Loucy (cell line): ENCODE data around the gene APBB2.

Experiments
- H2AFZ ChIP-seq: fragments of 200-600 bp; sonication (generic); 2 replicates; pipeline ENCODE4 v1.6.0; 2016; ENCODE audit warnings: antibody characterized with exemption, mild to moderate bottlenecking, low read length, moderate library complexity
- H3F3A ChIP-seq: fragments of 200-600 bp; 2 replicates; pipeline ENCODE4 v1.6.0; 2016; ENCODE audit warnings: antibody characterized with exemption, low read depth, mild to moderate bottlenecking
- H3K27me3 ChIP-seq: fragments of 200-600 bp; sonication (generic); 2 replicates; pipeline ENCODE4 v1.6.1; 2014; ENCODE audit warnings: low read length, mild to moderate bottlenecking; ENCODE audit not compliant: insufficient read depth, poor library complexity, severe bottlenecking
- H3K36me3 ChIP-seq: fragments of 200-600 bp; sonication (generic); 2 replicates; pipeline ENCODE4 v1.6.1; 2016; ENCODE audit warnings: low read length; ENCODE audit not compliant: insufficient read depth
- H3K4me1 ChIP-seq: fragments of 200-600 bp; sonication (generic); 2 replicates; pipeline ENCODE4 v1.5.1; 2014; ENCODE audit warnings: low read length, mild to moderate bottlenecking; ENCODE audit not compliant: insufficient read depth, poor library complexity, severe bottlenecking
- H3K4me2 ChIP-seq: fragments of 200-600 bp; sonication (generic); 2 replicates; pipeline ENCODE4 v1.6.0; 2014; ENCODE audit warnings: antibody characterized with exemption, low read length, low read depth, mild to moderate bottlenecking; ENCODE audit not compliant: poor library complexity, severe bottlenecking
- H3K4me3 ChIP-seq: fragments of 200-600 bp; sonication (generic); 2 replicates; pipeline ENCODE4 v1.5.1; 2014; ENCODE audit warnings: low read length, mild to moderate bottlenecking, mixed read lengths; ENCODE audit not compliant: poor library complexity, severe bottlenecking
- H3K79me2 ChIP-seq: fragments of 200-600 bp; sonication (generic); 2 replicates; pipeline ENCODE4 v1.6.1; 2014; ENCODE audit warnings: low read length; ENCODE audit not compliant: insufficient read depth
- H3K9ac ChIP-seq: fragments of 200-600 bp; sonication (generic); 2 replicates; pipeline ENCODE4 v1.6.0; 2014; ENCODE audit warnings: mild to moderate bottlenecking, low read depth, low read length, moderate library complexity; ENCODE audit not compliant: poor library complexity, severe bottlenecking
- H3K9me2 ChIP-seq: fragments of 200-600 bp; sonication (generic); replicated peaks from 2 replicates; pipeline ENCODE4 v1.6.1; 2016; ENCODE audit warnings: low read depth, low read length, mixed read lengths
- H3K9me3 ChIP-seq: fragments of 200-600 bp; sonication (generic); 2 replicates; pipeline ENCODE4 v1.6.1; 2014; ENCODE audit warnings: mild to moderate bottlenecking, antibody characterized with exemption, low read length, low read depth; ENCODE audit not compliant: insufficient read depth
- H4K20me1 ChIP-seq: fragments of 200-600 bp; sonication (generic); 2 replicates; pipeline ENCODE4 v1.6.0; 2014; ENCODE audit warnings: antibody characterized with exemption, low read length, mild to moderate bottlenecking; ENCODE audit not compliant: insufficient read depth, poor library complexity, severe bottlenecking
- EZH2phosphoT487 ChIP-seq: fragments of 200-600 bp; IDR thresholded peaks from 2 replicates; pipeline ENCODE4 v1.6.1; 2018; ENCODE audit warnings: antibody characterized with exemption, mild to moderate bottlenecking, moderate library complexity, borderline replicate concordance
- TF ChIP-seq, protein P1 (sequence below): fragments of 200-600 bp; sonication (generic); conservative IDR thresholded peaks from 2 replicates; pipeline ENCODE4 v1.5.1; 2014; ENCODE audit warnings: mild to moderate bottlenecking, antibody characterized with exemption, low read length

Gene APBB2

DNA sequence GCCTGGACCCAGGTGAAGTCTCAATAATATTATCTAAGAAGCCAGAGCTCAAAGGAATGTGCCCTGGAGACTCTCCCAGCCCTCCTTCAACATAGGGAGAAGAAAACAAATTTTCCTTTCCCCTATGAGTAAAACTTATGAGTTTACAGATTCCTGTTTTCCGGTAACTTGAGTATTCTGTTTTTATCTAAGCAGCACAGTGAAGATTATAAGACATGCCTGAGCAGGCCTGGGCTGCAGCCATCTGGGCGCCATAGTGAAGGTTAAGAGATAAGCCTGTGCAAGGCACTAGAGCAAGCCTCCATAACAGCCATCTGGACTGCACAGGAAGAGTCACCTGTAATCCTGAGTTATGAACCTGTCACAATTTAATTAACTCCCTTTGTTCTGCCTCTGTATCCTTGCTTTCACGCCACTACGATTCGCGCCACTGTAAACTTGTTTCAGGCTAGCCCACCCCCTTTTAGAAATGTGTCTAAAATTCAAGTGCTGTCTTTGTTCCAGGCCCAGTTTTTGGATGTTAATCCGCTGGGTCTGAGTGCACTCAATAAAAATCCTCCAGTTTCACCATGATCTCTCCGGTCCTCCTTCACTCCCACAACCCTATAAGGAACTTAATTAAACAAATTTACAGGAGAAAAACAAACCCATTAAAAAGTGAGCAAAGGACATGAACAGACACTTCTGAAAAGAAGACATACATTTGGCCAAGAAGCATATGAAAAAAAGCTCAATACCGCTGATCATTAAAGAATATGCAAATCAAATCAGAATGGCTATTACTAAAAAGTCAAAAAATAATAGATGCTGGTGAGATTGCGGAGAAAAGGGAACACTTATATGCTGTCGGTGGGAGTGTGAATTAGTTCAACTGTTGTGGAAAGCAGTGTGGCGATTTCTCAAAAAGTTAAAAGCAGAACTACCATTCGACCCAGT lies 189.5 kb downstream of the APBB2 start:
- Histone ChIP-seq H3K4me3 (no peak overlapping the region), H3F3A (no peaks in the 10 kb centered on the region), H3K4me2 (no peak overlapping the region), H3K9me2 (no peaks in the 10 kb centered on the region), H3K4me1 (no peaks in the 10 kb centered on the region), H4K20me1 (no peaks in the 10 kb centered on the region), H2AFZ (no peak overlapping the region), H3K9me3 (peaks cover 20% of the 10 kb centered on the region; the same call in 1 of the 2 replicates), H3K79me2 (no peaks in the 10 kb centered on the region), H3K36me3 (no peaks in the 10 kb centered on the region), H3K9ac (no peak overlapping the region), H3K27me3 (no peaks in the 10 kb centered on the region)
- TF ChIP-seq, protein P1, sequence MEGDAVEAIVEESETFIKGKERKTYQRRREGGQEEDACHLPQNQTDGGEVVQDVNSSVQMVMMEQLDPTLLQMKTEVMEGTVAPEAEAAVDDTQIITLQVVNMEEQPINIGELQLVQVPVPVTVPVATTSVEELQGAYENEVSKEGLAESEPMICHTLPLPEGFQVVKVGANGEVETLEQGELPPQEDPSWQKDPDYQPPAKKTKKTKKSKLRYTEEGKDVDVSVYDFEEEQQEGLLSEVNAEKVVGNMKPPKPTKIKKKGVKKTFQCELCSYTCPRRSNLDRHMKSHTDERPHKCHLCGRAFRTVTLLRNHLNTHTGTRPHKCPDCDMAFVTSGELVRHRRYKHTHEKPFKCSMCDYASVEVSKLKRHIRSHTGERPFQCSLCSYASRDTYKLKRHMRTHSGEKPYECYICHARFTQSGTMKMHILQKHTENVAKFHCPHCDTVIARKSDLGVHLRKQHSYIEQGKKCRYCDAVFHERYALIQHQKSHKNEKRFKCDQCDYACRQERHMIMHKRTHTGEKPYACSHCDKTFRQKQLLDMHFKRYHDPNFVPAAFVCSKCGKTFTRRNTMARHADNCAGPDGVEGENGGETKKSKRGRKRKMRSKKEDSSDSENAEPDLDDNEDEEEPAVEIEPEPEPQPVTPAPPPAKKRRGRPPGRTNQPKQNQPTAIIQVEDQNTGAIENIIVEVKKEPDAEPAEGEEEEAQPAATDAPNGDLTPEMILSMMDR = no peak
- no peak for TF ChIP-seq EZH2phosphoT487

DNA sequence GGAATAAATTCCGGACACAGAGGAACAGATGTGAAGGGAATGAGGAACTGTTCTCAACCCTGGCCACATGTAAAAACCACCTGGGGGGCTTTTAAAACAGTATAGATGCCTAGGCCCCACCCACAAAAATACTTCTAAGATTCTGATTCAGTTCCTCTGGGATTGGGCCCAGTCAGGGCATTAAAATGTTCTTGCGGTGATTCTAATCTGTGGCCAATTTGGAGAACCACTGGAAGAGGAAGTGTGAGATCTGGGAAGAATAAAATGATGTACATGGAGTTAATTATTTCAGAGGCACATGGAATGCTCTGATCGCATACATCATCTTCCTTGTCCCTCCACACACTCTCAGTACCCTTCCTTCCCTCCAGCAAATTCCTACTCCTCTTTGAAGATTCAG lies 192.2 kb downstream of the APBB2 start:
- Histone ChIP-seq H2AFZ (no peak overlapping the region), H3K27me3 (no peaks in the 10 kb centered on the region), H4K20me1 (no peaks in the 10 kb centered on the region), H3K4me3 (no peak overlapping the region), H3K36me3 (no peaks in the 10 kb centered on the region), H3K4me2 (no peak overlapping the region), H3K9me3 (peaks cover 20% of the 10 kb centered on the region; the same call in 1 of the 2 replicates), H3K4me1 (no peaks in the 10 kb centered on the region), H3K79me2 (no peaks in the 10 kb centered on the region), H3F3A (no peaks in the 10 kb centered on the region), H3K9me2 (no peaks in the 10 kb centered on the region), H3K9ac (no peak overlapping the region)
- no peak for TF ChIP-seq EZH2phosphoT487
- TF ChIP-seq, protein P1 = no peak

DNA sequence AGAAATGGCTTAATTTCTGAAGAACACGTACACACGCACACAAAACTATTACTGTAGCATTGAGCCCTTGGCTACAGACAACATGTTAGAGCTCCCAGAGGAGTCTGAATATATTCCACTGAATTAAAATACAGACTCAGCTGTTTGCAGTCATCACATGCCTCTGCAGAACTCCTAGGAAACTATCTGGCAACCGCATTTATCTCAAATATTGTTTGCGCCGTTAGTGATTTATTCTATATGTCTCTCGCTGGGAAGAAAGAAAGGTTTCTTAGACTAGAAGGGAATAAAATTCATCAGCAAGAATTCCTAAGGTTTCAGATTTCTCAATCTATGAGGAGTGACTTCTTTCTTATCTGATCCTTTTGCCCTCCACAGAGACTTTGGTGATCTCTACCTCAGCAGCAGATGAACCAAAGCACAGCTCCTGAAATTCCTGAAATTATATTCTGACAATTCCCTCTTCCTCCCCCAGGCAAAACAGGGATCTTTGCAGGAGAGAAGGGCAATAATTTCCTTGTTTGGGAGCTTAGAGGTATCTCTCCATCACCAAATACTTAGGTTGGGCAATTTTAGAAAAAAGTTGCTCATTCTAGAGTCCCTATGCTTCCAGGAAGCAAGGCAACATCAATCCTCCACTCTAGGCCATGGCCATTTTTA lies 199.2 kb downstream of the APBB2 start:
- Histone ChIP-seq H3F3A (no peaks in the 10 kb centered on the region), H3K4me3 (no peak overlapping the region), H4K20me1 (no peaks in the 10 kb centered on the region), H3K4me2 (no peak overlapping the region), H3K4me1 (no peaks in the 10 kb centered on the region), H3K9me2 (no peaks in the 10 kb centered on the region), H3K36me3 (no peaks in the 10 kb centered on the region), H3K27me3 (no peaks in the 10 kb centered on the region), H3K9me3 (no peaks in the 10 kb centered on the region), H3K79me2 (no peaks in the 10 kb centered on the region), H3K9ac (no peak overlapping the region), H2AFZ (no peak overlapping the region)
- TF ChIP-seq, protein P1 = no peak
- TF ChIP-seq EZH2phosphoT487 = no peak
